ENCODE results near the gene C1orf232. TPM values are rescaled to one million over a fixed set of nuclear protein-coding genes. Genes with fewer than 3 reads are reported as not detected.
A peak's percentile ranks its signal among the peaks of the same experiment; 100 is the strongest.

Gene C1orf232
- total and polyA plus RNA-seq, 9 of the 15 experiments (the other 6 are each of a cell fraction or from before 2014, with no cell fraction given), result not detected

GRCh38 chr1:26127235-26128163 is 41.3 kb downstream of the C1orf232 start (continued):
- TF ChIP-seq BRD4 (IDR thresholded peaks at IDR 0.05) (peak; percentile 98), NR3C1 (CRISPR knock-in tag; IDR thresholded peaks at IDR 0.05) (no peak), THAP12 (CRISPR knock-in tag; IDR thresholded peaks at IDR 0.05) (no peak), PHB2 (IDR thresholded peaks at IDR 0.05; ENCODE audit: low read depth) (no peak), E2F3 (CRISPR knock-in tag; IDR thresholded peaks at IDR 0.05) (peak; percentile 10; the same call in 1 of the 2 replicates), RHOXF2B (CRISPR knock-in tag; conservative IDR thresholded peaks at IDR 0.05) (0 out of 2 replicates have a peak, but pooled peaks have one; percentile 25), NRF1 (conservative IDR thresholded peaks at IDR 0.05 in 1 of 2, IDR thresholded peaks at IDR 0.05 in 1 of 2) (peak in 1 of 2 experiments; percentile 26; a peak in 1 of 4 replicates), ZNF175 (CRISPR knock-in tag; IDR thresholded peaks at IDR 0.05; ENCODE audit: low read depth) (peak; percentile 85), HIVEP1 (CRISPR knock-in tag; IDR thresholded peaks at IDR 0.05) (peak; percentile 78), TAF9B (IDR thresholded peaks at IDR 0.05; ENCODE audit: partially characterized antibody) (peak; percentile 54), ATF4 (CRISPR knock-in tag; IDR thresholded peaks at IDR 0.05) (peak; percentile 59; the same call in 1 of the 2 replicates), MITF (IDR thresholded peaks at IDR 0.05) (no peak), ELF1 (tag; IDR thresholded peaks at IDR 0.05) (peak; percentile 9; the same call in 1 of the 2 replicates), SOX6 (IDR thresholded peaks at IDR 0.05) (no peak), PHB (CRISPR knock-in tag; IDR thresholded peaks at IDR 0.05) (0 out of 2 replicates have a peak, but pooled peaks have one; percentile 8), CEBPG (CRISPR knock-in tag; IDR thresholded peaks at IDR 0.05) (no peak), CEBPG (tag; conservative IDR thresholded peaks at IDR 0.05 in 1 of 2, IDR thresholded peaks at IDR 0.05 in 1 of 2) (0 out of 4 replicates have a peak, but pooled peaks of 1 of the 2 experiments have one; percentile 7), FOXK2 (conservative IDR thresholded peaks at IDR 0.05 in 1 of 2, IDR thresholded peaks at IDR 0.05 in 1 of 2; ENCODE audit: low read depth in 2 of 2) (0 out of 4 replicates have a peak, but pooled peaks have one; percentile 30 to 42), LCOR (CRISPR knock-in tag; IDR thresholded peaks at IDR 0.05) (0 out of 2 replicates have a peak, but pooled peaks have one; percentile 53), MAX (CRISPR knock-in tag; IDR thresholded peaks at IDR 0.05) (peak; percentile 29; the same call in 1 of the 2 replicates), ZNF655 (CRISPR knock-in tag; IDR thresholded peaks at IDR 0.05) (0 out of 2 replicates have a peak, but pooled peaks have one; percentile 35), EP400 (IDR thresholded peaks at IDR 0.05) (peak; percentile 22; the same call in 1 of the 2 replicates)
